ENCODE measurements around the gene DNAJC18. TPM values are rescaled to one million over a fixed set of nuclear protein-coding genes. Genes with fewer than 3 reads are reported as not detected.

Gene DNAJC18
- total RNA-seq, 1 experiment from 2014 or later = 4.4 TPM

GRCh38 chr5:139461698-139462097 lies 22.4 kb upstream of the DNAJC18 start:
- H3K79me2 ChIP-seq (ENCODE audit: low read length) = no peaks in the 10 kb centered on the region
- no peak overlapping the region for H3K4me3 ChIP-seq (ENCODE audit: low read length)
- no peak overlapping the region for H3K4me2 ChIP-seq (ENCODE audit: low read length)
- peaks cover 6% of the 10 kb centered on the region; the same call in 1 of the 2 replicates for H3K4me1 ChIP-seq (ENCODE audit: insufficient read depth, low read length)
- TF ChIP-seq EZH2 (IDR thresholded peaks at IDR 0.05; ENCODE audit: low read length, unreplicated experiment) (no peak), CTCF (conservative IDR thresholded peaks at IDR 0.05; ENCODE audit: low read depth, low read length) (no peak), EZH2phosphoT487 (IDR thresholded peaks at IDR 0.05; ENCODE audit: borderline replicate concordance, low read length) (no peak)
- ChIA-PET POLR2A (ENCODE audit: unreplicated experiment) (interaction anchor here (0.6 kb wide), 1 partner anchor 19 kb away, joined by 3 read pairs; no protein-coding TSS in a partner anchor), CTCF (no interaction called here)
- no peaks in the 10 kb centered on the region for H3K9me2 ChIP-seq (replicated peaks; ENCODE audit: low read length)
- H3K36me3 ChIP-seq (ENCODE audit: low read depth, low read length) = no peaks in the 10 kb centered on the region
- no peaks in the 10 kb centered on the region for H3F3A ChIP-seq (ENCODE audit: low read length, unreplicated experiment)
- H2AFZ ChIP-seq (ENCODE audit: low read length) = no peak overlapping the region
- H3K9ac ChIP-seq (ENCODE audit: low read length) = no peak overlapping the region
- BruUV-seq (replicated peaks) = no TSS peak
- H3K9me3 ChIP-seq (ENCODE audit: low read length) = no peaks in the 10 kb centered on the region
- H4K20me1 ChIP-seq (ENCODE audit: low read length) = no peaks in the 10 kb centered on the region
- no peak overlapping the region for H3K27ac ChIP-seq (ENCODE audit: low read length)
- intact Hi-C loops (cut with micrococcal nuclease) = no loop called here
- ATAC-seq = no peak; the same call in 1 of the 2 replicates
- peak; percentile 12 for DNase-seq
- H3K27me3 ChIP-seq (ENCODE audit: low read length) = no peaks in the 10 kb centered on the region

- POLR2A ChIA-PET (ENCODE audit: unreplicated experiment) = no interaction called here
- CTCF ChIA-PET = no interaction called here
These were observed 21.9 kb upstream of the DNAJC18 start for GRCh38 chr5:139461176-139461575.

More at GRCh38 chr5:139461176-139461575, 21.9 kb upstream of the DNAJC18 start:
- H4K20me1 ChIP-seq (ENCODE audit: low read length) = no peaks in the 10 kb centered on the region
- intact Hi-C loops (cut with micrococcal nuclease) = no loop called here
- no peak overlapping the region for H3K27ac ChIP-seq (ENCODE audit: low read length)
- H3K4me3 ChIP-seq (ENCODE audit: low read length) = no peak overlapping the region
- H3K9ac ChIP-seq (ENCODE audit: low read length) = no peak overlapping the region
- H3K36me3 ChIP-seq (ENCODE audit: low read depth, low read length) = no peaks in the 10 kb centered on the region
- no TSS peak for BruUV-seq (replicated peaks)
- H3K79me2 ChIP-seq (ENCODE audit: low read length) = no peaks in the 10 kb centered on the region
- ATAC-seq (no peak), DNase-seq (no peak)
- H3K4me1 ChIP-seq (ENCODE audit: insufficient read depth, low read length) = peaks cover 6% of the 10 kb centered on the region; the same call in 1 of the 2 replicates
- no peak overlapping the region for H3K4me2 ChIP-seq (ENCODE audit: low read length)
- no peaks in the 10 kb centered on the region for H3K27me3 ChIP-seq (ENCODE audit: low read length)
- no peak overlapping the region for H2AFZ ChIP-seq (ENCODE audit: low read length)
- TF ChIP-seq EZH2 (IDR thresholded peaks at IDR 0.05; ENCODE audit: low read length, unreplicated experiment) (no peak), EZH2phosphoT487 (IDR thresholded peaks at IDR 0.05; ENCODE audit: borderline replicate concordance, low read length) (no peak), CTCF (conservative IDR thresholded peaks at IDR 0.05; ENCODE audit: low read depth, low read length) (no peak)
- no peaks in the 10 kb centered on the region for H3F3A ChIP-seq (ENCODE audit: low read length, unreplicated experiment)
- H3K9me3 ChIP-seq (ENCODE audit: low read length) = no peaks in the 10 kb centered on the region
- no peaks in the 10 kb centered on the region for H3K9me2 ChIP-seq (replicated peaks; ENCODE audit: low read length)

Data from PC-3 (cell line).